ENCODE results near the gene RARRES1. TPM values are rescaled to one million over a fixed set of nuclear protein-coding genes. Genes with fewer than 3 reads are reported as not detected.

RARRES1 gene
- total RNA-seq, 2 donors from 2014 or later = 67.9 to 138 TPM

DNA sequence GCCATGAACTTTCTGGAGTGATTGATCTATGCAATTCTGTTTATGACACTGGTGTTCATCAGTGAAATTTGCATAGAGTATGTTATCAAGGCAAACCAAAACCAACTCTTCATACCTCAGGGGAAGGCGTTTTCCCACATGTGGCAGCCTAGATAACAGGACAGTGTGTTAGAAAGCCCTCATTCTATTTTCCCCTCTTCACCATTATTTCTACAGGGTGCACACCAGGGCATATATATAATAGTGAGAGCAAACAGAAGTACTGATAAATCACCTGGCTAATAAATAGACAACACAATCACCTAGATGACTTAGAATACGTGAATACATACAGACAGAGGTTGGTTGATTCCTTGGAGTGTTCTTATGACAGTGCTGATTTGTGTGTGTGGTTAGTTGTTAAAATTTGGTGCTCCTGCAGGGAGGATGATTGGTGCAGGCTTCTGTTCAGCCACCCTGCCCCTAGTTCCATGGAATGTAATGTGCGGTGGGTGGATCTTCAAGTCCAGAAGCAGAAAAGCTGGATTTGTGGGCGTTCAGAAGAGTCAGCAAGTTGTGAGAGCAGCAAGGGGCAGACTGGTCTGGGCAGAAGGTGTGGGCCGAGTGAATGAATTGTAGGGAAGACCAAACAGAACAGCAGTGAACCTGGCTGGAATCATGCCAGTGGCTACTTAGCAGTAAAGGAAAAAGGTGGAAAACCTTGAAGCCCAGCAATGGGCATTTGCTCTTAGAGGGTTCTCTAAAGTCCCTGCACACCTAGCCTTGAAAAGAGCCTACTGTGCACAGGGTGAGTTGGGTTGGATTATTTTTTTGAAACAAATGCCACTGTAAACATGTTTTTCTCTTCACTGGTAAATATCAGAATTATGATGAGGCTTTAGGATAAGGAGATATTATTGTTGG is 11.7 kb upstream of the RARRES1 start:
- Histone ChIP-seq H3K36me3 (no peaks in the 10 kb centered on the region), H3K4me1 (replicated peaks) (no peaks in the 10 kb centered on the region), H3K4me3 (no peak overlapping the region), H3K27me3 (replicated peaks; ENCODE audit: insufficient read depth) (no peaks in the 10 kb centered on the region), H3K27ac (no peak overlapping the region), H3K9me3 (no peaks in the 10 kb centered on the region)
- intact Hi-C loops (cut with DNase I) = no loop called here
- 73% methylated on average over 5 of the region's 5 CpGs for WGBS
- no peak for DNase-seq (ENCODE audit: low spot score)
- TF ChIP-seq, protein P1, sequence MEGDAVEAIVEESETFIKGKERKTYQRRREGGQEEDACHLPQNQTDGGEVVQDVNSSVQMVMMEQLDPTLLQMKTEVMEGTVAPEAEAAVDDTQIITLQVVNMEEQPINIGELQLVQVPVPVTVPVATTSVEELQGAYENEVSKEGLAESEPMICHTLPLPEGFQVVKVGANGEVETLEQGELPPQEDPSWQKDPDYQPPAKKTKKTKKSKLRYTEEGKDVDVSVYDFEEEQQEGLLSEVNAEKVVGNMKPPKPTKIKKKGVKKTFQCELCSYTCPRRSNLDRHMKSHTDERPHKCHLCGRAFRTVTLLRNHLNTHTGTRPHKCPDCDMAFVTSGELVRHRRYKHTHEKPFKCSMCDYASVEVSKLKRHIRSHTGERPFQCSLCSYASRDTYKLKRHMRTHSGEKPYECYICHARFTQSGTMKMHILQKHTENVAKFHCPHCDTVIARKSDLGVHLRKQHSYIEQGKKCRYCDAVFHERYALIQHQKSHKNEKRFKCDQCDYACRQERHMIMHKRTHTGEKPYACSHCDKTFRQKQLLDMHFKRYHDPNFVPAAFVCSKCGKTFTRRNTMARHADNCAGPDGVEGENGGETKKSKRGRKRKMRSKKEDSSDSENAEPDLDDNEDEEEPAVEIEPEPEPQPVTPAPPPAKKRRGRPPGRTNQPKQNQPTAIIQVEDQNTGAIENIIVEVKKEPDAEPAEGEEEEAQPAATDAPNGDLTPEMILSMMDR (IDR thresholded peaks at IDR 0.05) = no peak
- no peak for TF ChIP-seq POLR2A (IDR thresholded peaks at IDR 0.05)
- no peak for TF ChIP-seq POLR2AphosphoS5 (IDR thresholded peaks at IDR 0.05)

DNA sequence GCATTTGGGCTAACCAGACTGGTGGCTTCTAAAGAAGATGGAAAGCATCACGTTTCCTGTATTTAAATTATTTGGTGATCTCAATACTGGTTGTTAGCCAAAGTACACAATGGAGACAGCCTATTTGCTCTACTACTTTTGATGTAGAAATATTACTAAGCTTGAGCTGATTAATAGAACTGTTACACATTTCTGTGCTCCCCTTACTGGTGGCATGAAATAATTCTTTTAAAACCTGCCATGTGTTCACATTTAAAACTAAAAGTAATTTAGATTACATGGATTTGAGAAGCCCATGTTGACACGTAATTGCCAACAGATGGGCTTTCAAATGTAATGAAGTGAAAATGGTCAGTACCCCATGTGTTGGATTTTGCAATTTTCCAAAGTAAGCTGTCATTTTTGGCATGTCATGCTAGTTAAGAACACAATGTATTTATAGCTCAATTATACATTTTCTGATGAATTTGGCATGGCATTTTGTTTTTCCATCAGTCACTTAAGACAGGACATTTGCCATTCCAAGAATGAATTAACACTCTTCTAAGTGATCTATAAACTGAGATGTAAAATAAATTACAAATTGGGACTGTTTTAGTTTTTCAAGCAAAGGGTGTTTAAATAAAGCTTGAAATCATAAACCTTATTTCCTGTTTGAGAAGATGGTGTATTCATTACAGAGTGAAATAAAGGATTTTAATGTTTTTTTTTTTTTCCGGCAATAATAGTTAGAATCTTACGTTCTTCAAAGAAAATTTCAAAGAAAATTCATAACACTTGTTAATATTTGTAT is 10.8 kb upstream of the RARRES1 start:
- intact Hi-C loops (cut with DNase I) = no loop called here
- DNase-seq (ENCODE audit: low spot score) = no peak
- Histone ChIP-seq H3K36me3 (no peaks in the 10 kb centered on the region), H3K27ac (no peak overlapping the region), H3K9me3 (no peaks in the 10 kb centered on the region), H3K4me1 (replicated peaks) (no peaks in the 10 kb centered on the region), H3K27me3 (replicated peaks; ENCODE audit: insufficient read depth) (no peaks in the 10 kb centered on the region), H3K4me3 (no peak overlapping the region)
- TF ChIP-seq, protein P1 (IDR thresholded peaks at IDR 0.05) = no peak
- TF ChIP-seq POLR2A (IDR thresholded peaks at IDR 0.05) (no peak), POLR2AphosphoS5 (IDR thresholded peaks at IDR 0.05) (no peak)
- WGBS = 70% methylated on average over 4 of the region's 4 CpGs

DNA sequence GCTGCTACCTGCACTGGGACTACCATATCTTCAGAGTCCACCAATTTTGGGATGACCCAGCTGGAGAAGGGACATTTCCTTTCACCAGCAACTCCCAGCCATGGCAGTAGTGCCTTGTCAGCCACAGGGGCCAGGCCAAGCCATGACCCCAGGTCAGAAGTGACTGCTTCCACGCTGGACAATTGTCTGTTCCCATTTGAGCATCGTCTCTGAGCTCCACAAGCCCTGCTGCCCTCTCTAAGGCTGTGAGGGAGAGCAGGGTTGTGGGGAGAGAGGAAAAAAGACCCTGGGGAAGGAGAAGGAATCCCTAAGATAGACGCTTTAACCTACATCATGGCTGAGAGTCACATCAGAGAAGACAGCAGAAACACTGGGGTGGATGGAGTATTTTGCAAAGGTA is 7.4 kb upstream of the RARRES1 start:
- WGBS = 96% methylated on average over 3 of the region's 3 CpGs
- DNase-seq (ENCODE audit: low spot score) = no peak

DNA sequence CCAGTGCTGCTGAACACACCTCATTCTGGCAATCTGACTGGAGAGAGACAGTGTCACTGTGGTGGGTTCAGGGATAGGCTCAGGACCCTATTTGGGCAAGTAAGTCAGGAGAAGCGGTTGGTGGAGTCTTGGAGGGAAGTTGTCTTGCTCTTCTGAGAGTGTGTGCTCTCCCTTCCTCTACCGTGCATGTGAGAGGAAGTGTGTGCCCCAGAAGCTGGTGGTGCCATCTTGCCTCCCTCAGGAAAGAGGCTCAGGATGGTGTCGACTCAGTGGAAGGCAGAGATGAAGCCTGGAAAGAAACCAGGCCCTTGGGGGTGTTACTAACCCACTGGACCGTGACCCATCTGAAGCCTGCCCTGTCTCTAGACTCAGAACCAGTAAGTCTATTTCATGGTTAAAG is 6.8 kb upstream of the RARRES1 start:
- DNase-seq (ENCODE audit: low spot score) = no peak
- 93% methylated on average over 4 of the region's 4 CpGs for WGBS
- no peak for TF ChIP-seq POLR2A (IDR thresholded peaks at IDR 0.05)
- TF ChIP-seq, protein P1 (IDR thresholded peaks at IDR 0.05) = no peak
- no peak for TF ChIP-seq POLR2AphosphoS5 (IDR thresholded peaks at IDR 0.05)
- intact Hi-C loops (cut with DNase I) = no loop called here
- Histone ChIP-seq H3K4me3 (no peak overlapping the region), H3K9me3 (no peaks in the 10 kb centered on the region), H3K27me3 (replicated peaks; ENCODE audit: insufficient read depth) (no peaks in the 10 kb centered on the region), H3K27ac (no peak overlapping the region), H3K4me1 (replicated peaks) (no peaks in the 10 kb centered on the region), H3K36me3 (no peaks in the 10 kb centered on the region)

More for the DNA sequence above, 7.4 kb upstream of the RARRES1 start:
- H3K4me1 ChIP-seq (replicated peaks) = no peaks in the 10 kb centered on the region
- H3K27ac ChIP-seq = no peak overlapping the region
- TF ChIP-seq POLR2A (IDR thresholded peaks at IDR 0.05) (no peak), POLR2AphosphoS5 (IDR thresholded peaks at IDR 0.05) (no peak)
- TF ChIP-seq, protein P1 (IDR thresholded peaks at IDR 0.05) = no peak
- no peaks in the 10 kb centered on the region for H3K27me3 ChIP-seq (replicated peaks; ENCODE audit: insufficient read depth)
- intact Hi-C loops (cut with DNase I) = no loop called here
- no peaks in the 10 kb centered on the region for H3K9me3 ChIP-seq
- H3K36me3 ChIP-seq = no peaks in the 10 kb centered on the region
- no peak overlapping the region for H3K4me3 ChIP-seq

Data from prostate gland (tissue), 2 donors.